ENCODE measurements around the gene YES1.

Gene YES1

GRCh38 chr18:725646-726045 lies 86.4 kb downstream of the YES1 start (continued):
- no peak for TF ChIP-seq ZNF354C (tag by site-specific recombination; IDR thresholded peaks at IDR 0.05; ENCODE audit: borderline replicate concordance, low read depth)
- no peak for TF ChIP-seq ZNF76 (tag by site-specific recombination; IDR thresholded peaks at IDR 0.05; ENCODE audit: borderline replicate concordance, low read depth)
- TF ChIP-seq ZNF157 (tag by site-specific recombination; IDR thresholded peaks at IDR 0.05) = no peak
- no peak for TF ChIP-seq ZNF530 (tag by site-specific recombination; IDR thresholded peaks at IDR 0.05; ENCODE audit: low read depth)
- TF ChIP-seq ZBTB1 (tag by site-specific recombination; IDR thresholded peaks at IDR 0.05) = no peak
- TF ChIP-seq WT1 (tag by site-specific recombination; IDR thresholded peaks at IDR 0.05) = no peak
- TF ChIP-seq ZNF555 (tag by site-specific recombination; conservative IDR thresholded peaks at IDR 0.05) = no peak
- TF ChIP-seq ZNF610 (tag by site-specific recombination; IDR thresholded peaks at IDR 0.05; ENCODE audit: borderline replicate concordance) = no peak
- no peak for TF ChIP-seq ZFP41 (tag by site-specific recombination; IDR thresholded peaks at IDR 0.05; ENCODE audit: borderline replicate concordance)

GRCh38 chr18:723541-724080 lies 88.4 kb downstream of the YES1 start:
- Histone ChIP-seq H3K36me3 (ENCODE audit: control insufficient read depth in 2 of 2, insufficient read depth in 1 of 2, low read length in 2 of 2) (peaks cover 0 to 3% of the 10 kb centered on the region in 2 experiments; a peak in 1 of 3 replicates), H3K27ac (ENCODE audit: extremely low read depth, low read depth, low read length) (no peak overlapping the region), H3K9me3 (ENCODE audit: control insufficient read depth, insufficient read depth, low read depth, low read length) (no peaks in the 10 kb centered on the region), H3K4me1 (ENCODE audit: control insufficient read depth, insufficient read depth, low read length) (no peaks in the 10 kb centered on the region), H3K4me3 (ENCODE audit: low read depth, low read length) (no peak overlapping the region)
- TF ChIP-seq IKZF3 (tag by site-specific recombination; IDR thresholded peaks at IDR 0.05) (no peak), ZSCAN23 (tag by site-specific recombination; IDR thresholded peaks at IDR 0.05) (no peak), ZNF843 (tag by site-specific recombination; IDR thresholded peaks at IDR 0.05) (no peak), ZNF629 (tag by site-specific recombination; IDR thresholded peaks at IDR 0.05) (no peak)
- TF ChIP-seq, protein P1, sequence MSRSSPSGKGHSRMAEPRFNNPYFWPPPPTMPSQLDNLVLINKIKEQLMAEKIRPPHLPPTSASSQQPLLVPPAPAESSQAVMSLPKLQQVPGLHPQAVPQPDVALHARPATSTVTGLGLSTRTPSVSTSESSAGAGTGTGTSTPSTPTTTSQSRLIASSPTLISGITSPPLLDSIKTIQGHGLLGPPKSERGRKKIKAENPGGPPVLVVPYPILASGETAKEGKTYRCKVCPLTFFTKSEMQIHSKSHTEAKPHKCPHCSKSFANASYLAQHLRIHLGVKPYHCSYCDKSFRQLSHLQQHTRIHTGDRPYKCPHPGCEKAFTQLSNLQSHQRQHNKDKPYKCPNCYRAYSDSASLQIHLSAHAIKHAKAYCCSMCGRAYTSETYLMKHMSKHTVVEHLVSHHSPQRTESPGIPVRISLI (tag by site-specific recombination; IDR thresholded peaks at IDR 0.05) = no peak
- POLR2A ChIA-PET = no interaction called here
- CTCF ChIA-PET = interaction anchor here (1.0 to 1.5 kb wide), 4 partner anchors 18 to 116 kb away, joined by 3 to 4 read pairs (median 3); no protein-coding TSS in a partner anchor

- ChIA-PET POLR2A (no interaction called here), CTCF (interaction anchor here (1.0 to 2.0 kb wide), 2 partner anchors 96 to 114 kb away, joined by 4 to 17 read pairs; no protein-coding TSS in a partner anchor)
- H3K4me3 ChIP-seq (ENCODE audit: low read depth, low read length) = no peak overlapping the region
Observed at GRCh38 chr18:717003-717402, 95.0 kb downstream of the YES1 start.

GRCh38 chr18:715626-716025 lies 96.4 kb downstream of the YES1 start:
- Histone ChIP-seq H3K27ac (ENCODE audit: extremely low read depth, low read depth, low read length) (no peak overlapping the region), H3K9me3 (ENCODE audit: control insufficient read depth, insufficient read depth, low read depth, low read length) (no peaks in the 10 kb centered on the region), H3K4me3 (ENCODE audit: low read depth, low read length) (no peak overlapping the region), H3K36me3 (ENCODE audit: control insufficient read depth in 2 of 2, insufficient read depth in 1 of 2, low read length in 2 of 2) (no peaks in the 10 kb centered on the region), H3K4me1 (ENCODE audit: control insufficient read depth, insufficient read depth, low read length) (peaks cover 2% of the 10 kb centered on the region; the same call in 1 of the 2 replicates)
- CTCF ChIA-PET = interaction anchor here (0.6 to 2.1 kb wide), 7 partner anchors 12 to 124 kb away, joined by 3 to 14 read pairs (median 3); no protein-coding TSS in a partner anchor
- POLR2A ChIA-PET = no interaction called here
- no peak for TF ChIP-seq ZSCAN16 (tag by site-specific recombination; IDR thresholded peaks at IDR 0.05)
- TF ChIP-seq ZNF768 (tag by site-specific recombination; IDR thresholded peaks at IDR 0.05) = no peak
- no peak for TF ChIP-seq ZBTB20 (tag by site-specific recombination; IDR thresholded peaks at IDR 0.05)
- TF ChIP-seq REPIN1 (tag by site-specific recombination; IDR thresholded peaks at IDR 0.05; ENCODE audit: low read depth) = no peak
- TF ChIP-seq ZNF704 (tag by site-specific recombination; IDR thresholded peaks at IDR 0.05) = no peak
- no peak for TF ChIP-seq ZNF664 (tag by site-specific recombination; IDR thresholded peaks at IDR 0.05)
- no peak for TF ChIP-seq ZNF239 (tag by site-specific recombination; IDR thresholded peaks at IDR 0.05)
- no peak for TF ChIP-seq ZBTB26 (tag by site-specific recombination; optimal IDR thresholded peaks at IDR 0.05)
- TF ChIP-seq ZNF223 (tag by site-specific recombination; IDR thresholded peaks at IDR 0.05) = no peak

More at GRCh38 chr18:717003-717402, 95.0 kb downstream of the YES1 start:
- Histone ChIP-seq H3K9me3 (ENCODE audit: control insufficient read depth, insufficient read depth, low read depth, low read length) (no peaks in the 10 kb centered on the region), H3K36me3 (ENCODE audit: control insufficient read depth in 2 of 2, insufficient read depth in 1 of 2, low read length in 2 of 2) (no peaks in the 10 kb centered on the region), H3K27ac (ENCODE audit: extremely low read depth, low read depth, low read length) (no peak overlapping the region), H3K4me1 (ENCODE audit: control insufficient read depth, insufficient read depth, low read length) (no peaks in the 10 kb centered on the region)
- TF ChIP-seq ZNF23 (tag by site-specific recombination; IDR thresholded peaks at IDR 0.05; ENCODE audit: borderline replicate concordance) (no peak), SP7 (tag by site-specific recombination; IDR thresholded peaks at IDR 0.05) (no peak), ZNF791 (tag by site-specific recombination; IDR thresholded peaks at IDR 0.05) (no peak), EGR2 (tag by site-specific recombination; IDR thresholded peaks at IDR 0.05; ENCODE audit: low read depth) (no peak), ZNF114 (tag by site-specific recombination; IDR thresholded peaks at IDR 0.05) (no peak), ZNF138 (tag by site-specific recombination; IDR thresholded peaks at IDR 0.05; ENCODE audit: borderline replicate concordance) (no peak), ZNF391 (tag by site-specific recombination; IDR thresholded peaks at IDR 0.05; ENCODE audit: borderline replicate concordance, low read depth) (no peak)
- TF ChIP-seq, protein P2, sequence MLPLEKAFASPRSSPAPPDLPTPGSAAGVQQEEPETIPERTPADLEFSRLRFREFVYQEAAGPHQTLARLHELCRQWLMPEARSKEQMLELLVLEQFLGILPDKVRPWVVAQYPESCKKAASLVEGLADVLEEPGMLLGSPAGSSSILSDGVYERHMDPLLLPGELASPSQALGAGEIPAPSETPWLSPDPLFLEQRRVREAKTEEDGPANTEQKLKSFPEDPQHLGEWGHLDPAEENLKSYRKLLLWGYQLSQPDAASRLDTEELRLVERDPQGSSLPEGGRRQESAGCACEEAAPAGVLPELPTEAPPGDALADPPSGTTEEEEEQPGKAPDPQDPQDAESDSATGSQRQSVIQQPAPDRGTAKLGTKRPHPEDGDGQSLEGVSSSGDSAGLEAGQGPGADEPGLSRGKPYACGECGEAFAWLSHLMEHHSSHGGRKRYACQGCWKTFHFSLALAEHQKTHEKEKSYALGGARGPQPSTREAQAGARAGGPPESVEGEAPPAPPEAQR (tag by site-specific recombination; IDR thresholded peaks at IDR 0.05) = no peak
